HepG2 (cell line): Measurements from ENCODE around the gene SYPL1. TPM values are rescaled to one million over a fixed set of nuclear protein-coding genes. Genes with fewer than 3 reads are reported as not detected.

ENCODE experiments used
- ATAC-seq: fragments of 200-7000 bp; cut with Tn5 transposase; 3 replicates; pipeline ENCODE4 v1.9.1; 2020; ENCODE audit warnings: mild to moderate bottlenecking, moderate library complexity
- BruUV-seq: library from RNA; stranded (reverse); fragments of 400-500 nt; replicated peaks from 2 replicates; lab custom pipeline; 2021; lab: Mats Ljungman, UMichigan
- CTCF ChIA-PET: fragments of 300-600 bp; formaldehyde crosslinking; extraction: SDS; loops from one replicate; lab custom pipeline; 2021; ENCODE audit warnings: low total read pairs, inconsistent platforms, low intra/inter-chr PET ratio; lab: Yijun Ruan, JAX
- POLR2A ChIA-PET: fragments of 350-600 bp; sonication (Branson Sonifier 250); formaldehyde crosslinking; loops from one replicate; lab custom pipeline; 2020; ENCODE audit warnings: antibody characterized with exemption, inconsistent platforms; lab: Yijun Ruan, JAX
- DNase-seq: peaks from one replicate; pipeline ENCODE4 v3.0.0-alpha.2; 2015; ENCODE audit warnings: low spot score
- FAIRE-seq: peaks from 3 replicates; lab custom pipeline; 2011; peaks lifted over from hg19 to GRCh38; lab: Jason Lieb, UNC
- H2AFZ ChIP-seq: one replicate; pipeline ENCODE4 v1.6.1; 2011; ENCODE audit warnings: low read length, inconsistent platforms
- H3K27ac ChIP-seq: fragments of 300-600 bp; 3 replicates; pipeline ENCODE4 v1.8.0; 2011; ENCODE audit warnings: mixed run types, mild to moderate bottlenecking, mixed read lengths, low read length, inconsistent platforms; ENCODE audit not compliant: insufficient read depth; ENCODE audit errors: extremely low read length
- H3K27me3 ChIP-seq, 2 experiments: fragments of 200-600 bp in 1 of 2; 2 replicates in 1 of 2; 3 replicates in 1 of 2; pipeline versions ENCODE4 v1.6.0 to v1.8.0; 2011; ENCODE audit warnings: low read length in 2 of 2, mild to moderate bottlenecking in 2 of 2, moderate library complexity in 2 of 2, inconsistent platforms in 1 of 2; ENCODE audit not compliant: insufficient read depth in 2 of 2, control insufficient read depth in 1 of 2
- H3K36me3 ChIP-seq, 2 experiments: fragments of 200-600 bp in 1 of 2; replicated peaks in 1 of 2; 2 replicates in 1 of 2; 3 replicates in 1 of 2; pipeline versions ENCODE4 v1.5.1 to v1.8.0; 2011; ENCODE audit warnings: low read length in 2 of 2, inconsistent platforms in 1 of 2; ENCODE audit not compliant: insufficient read depth in 2 of 2, control insufficient read depth in 1 of 2
- H3K4me1 ChIP-seq: 2 replicates; pipeline ENCODE4 v1.5.1; 2012; ENCODE audit warnings: low read length, inconsistent platforms; ENCODE audit not compliant: insufficient read depth
- H3K4me2 ChIP-seq: 2 replicates; pipeline ENCODE4 v1.6.0; 2011; ENCODE audit warnings: low read depth, low read length, inconsistent platforms
- H3K4me3 ChIP-seq, 3 experiments: fragments of 200-600 bp in 1 of 3; sonication (generic), shearing (Covaris generic) in 1 of 3; replicated peaks in 1 of 3; 2 replicates each; pipeline ENCODE4 v1.5.1; 2011 to 2016; ENCODE audit warnings: low read length in 3 of 3, inconsistent platforms in 2 of 3, low read depth in 2 of 3, mild to moderate bottlenecking in 2 of 3, control low read depth in 1 of 3, mixed read lengths in 1 of 3; ENCODE audit not compliant: insufficient read depth in 1 of 3
- H3K79me2 ChIP-seq: one replicate; pipeline ENCODE4 v1.6.1; 2011; ENCODE audit warnings: low read length, inconsistent platforms; ENCODE audit not compliant: insufficient read depth
- H3K9ac ChIP-seq: 2 replicates; pipeline ENCODE4 v1.6.0; 2011; ENCODE audit warnings: mild to moderate bottlenecking, low read depth, low read length, inconsistent platforms; ENCODE audit not compliant: insufficient read depth
- H3K9me3 ChIP-seq: 2 replicates; pipeline ENCODE4 v1.5.1; 2012; ENCODE audit warnings: mild to moderate bottlenecking, low read length
- H4K20me1 ChIP-seq: 2 replicates; pipeline ENCODE4 v1.6.0; 2011; ENCODE audit warnings: inconsistent platforms, mild to moderate bottlenecking, low read length, moderate library complexity; ENCODE audit not compliant: insufficient read depth
- GATAD2A ChIP-seq: IDR thresholded peaks from 2 replicates; pipeline ENCODE4 v1.6.1; 2016
- ISX ChIP-seq: sonication (generic); formaldehyde crosslinking; conservative IDR thresholded peaks from 2 replicates; pipeline ENCODE4 v1.5.0; 2020; ENCODE audit warnings: missing genetic modification reagents
- KAT2B ChIP-seq: fragments of 150-350 bp; IDR thresholded peaks from 2 replicates; pipeline ENCODE4 v1.6.1; 2014; ENCODE audit warnings: low read depth, low read length, borderline replicate concordance
- MED13 ChIP-seq: sonication (generic); formaldehyde crosslinking; IDR thresholded peaks from 2 replicates; pipeline ENCODE4 v1.5.0; 2020; ENCODE audit warnings: missing genetic modification reagents
- MTF2 ChIP-seq: sonication (generic); formaldehyde crosslinking; IDR thresholded peaks from 2 replicates; pipeline ENCODE4 v1.5.0; 2020; ENCODE audit warnings: missing genetic modification reagents, borderline replicate concordance
- RAD51 ChIP-seq: fragments of 450-650 bp; IDR thresholded peaks from 2 replicates; pipeline ENCODE4 v1.6.1; 2016; ENCODE audit warnings: borderline replicate concordance
- RXRA ChIP-seq: sonication (generic); formaldehyde crosslinking; IDR thresholded peaks from 2 replicates; pipeline ENCODE4 v1.5.1; 2020; ENCODE audit warnings: missing genetic modification reagents
- TBX2 ChIP-seq: sonication (generic); formaldehyde crosslinking; IDR thresholded peaks from 2 replicates; pipeline ENCODE4 v1.5.0; 2020; ENCODE audit warnings: missing genetic modification reagents, mild to moderate bottlenecking, borderline replicate concordance
- TCF7L2 ChIP-seq: IDR thresholded peaks from 2 replicates; pipeline ENCODE4 v1.6.1; 2011; ENCODE audit warnings: mild to moderate bottlenecking, low read depth, low read length, moderate library complexity
- XBP1 ChIP-seq: sonication (generic); formaldehyde crosslinking; IDR thresholded peaks from 2 replicates; pipeline ENCODE4 v1.5.0; 2020; ENCODE audit warnings: missing genetic modification reagents
- ZNF530 ChIP-seq: sonication (generic); formaldehyde crosslinking; IDR thresholded peaks from 2 replicates; pipeline ENCODE4 v1.5.0; 2020; ENCODE audit warnings: low read depth, mild to moderate bottlenecking, missing genetic modification reagents
- ZNF567 ChIP-seq: sonication (generic); formaldehyde crosslinking; IDR thresholded peaks from 2 replicates; pipeline ENCODE4 v1.8.1; 2023; ENCODE audit warnings: mild to moderate bottlenecking, missing genetic modification reagents, borderline replicate concordance
- ZNF577 ChIP-seq: sonication (generic); formaldehyde crosslinking; IDR thresholded peaks from 2 replicates; pipeline ENCODE4 v1.4.0; 2020; ENCODE audit warnings: mild to moderate bottlenecking, low read depth, missing genetic modification reagents, borderline replicate concordance
- ZNF674 ChIP-seq: sonication (generic); formaldehyde crosslinking; IDR thresholded peaks from 2 replicates; pipeline ENCODE4 v1.5.0; 2020; ENCODE audit warnings: low read depth, mild to moderate bottlenecking, missing genetic modification reagents
- in situ Hi-C: cut with HindIII; loops from 2 replicates; pipeline ENCODE4 v1.10.0; 2017; ENCODE audit warnings: low pct_unique_long_range_greater_than_20kb; ENCODE audit not compliant: extremely low pct_ligation_motif_present
- intact Hi-C: fragments of 100-400 bp; cut with micrococcal nuclease; formaldehyde crosslinking; loops from one replicate; pipeline ENCODE4 v1.10.0; 2022; ENCODE audit not compliant: unreplicated experiment
- polyA plus RNA-seq, 8 experiments: library from polyadenylated mRNA; depleted of rRNA in 3 of 8; stranded (reverse) in 7 of 8; unstranded in 1 of 8; fragments of >200 nt; fragmentation: Illumina TruSeq in 4 of 8; extraction: Trizol in 4 of 8; gene quantifications; 2 replicates each; pipeline versions ENCODE4 v1.2.1 to v1.2.3, GENCODE V29; 2011 to 2016; ENCODE audit warnings: low read depth in 4 of 8, missing spikeins in 1 of 8, mixed read lengths in 1 of 8; ENCODE audit not compliant: insufficient read depth in 1 of 8
- total RNA-seq, 5 experiments: library from RNA; depleted of rRNA; stranded (reverse); fragments of >200 nt; fragmentation: Illumina TruSeq; extraction: Trizol; gene quantifications; 2 replicates each; pipeline ENCODE4 v1.2.3, GENCODE V29; 2016; ENCODE audit warnings: low read depth in 1 of 5
- TF ChIP-seq, protein P1 (sequence below): sonication (generic); formaldehyde crosslinking; IDR thresholded peaks from 2 replicates; pipeline ENCODE4 v1.9.0; 2021; ENCODE audit warnings: missing genetic modification reagents, borderline replicate concordance
- TF ChIP-seq, protein P2 (sequence below): sonication (generic); formaldehyde crosslinking; IDR thresholded peaks from 2 replicates; pipeline ENCODE4 v1.4.0; 2020; ENCODE audit warnings: mild to moderate bottlenecking, missing genetic modification reagents

Gene SYPL1
- total and polyA plus RNA-seq, 2 of the 13 experiments (the other 11 are each of a cell fraction or from before 2014, with no cell fraction given): 27.5 to 40.2 TPM

- POLR2A ChIA-PET: no interaction called here
- no peak overlapping the region for H3K9ac ChIP-seq
- H3K4me3 ChIP-seq: no peak overlapping the region
- DNase-seq: no peak
- no peak overlapping the region for H3K27ac ChIP-seq
- no peak for TF ChIP-seq ISX (CRISPR knock-in tag)
- no peak for TF ChIP-seq GATAD2A (CRISPR knock-in tag)
- no peak for TF ChIP-seq RXRA
- no peak for TF ChIP-seq XBP1 (CRISPR knock-in tag)
- no peak for TF ChIP-seq KAT2B
- no peak for TF ChIP-seq ZNF530 (CRISPR knock-in tag)
- TF ChIP-seq MED13 (CRISPR knock-in tag): no peak
- no peak for TF ChIP-seq TCF7L2
- TF ChIP-seq, protein P1, sequence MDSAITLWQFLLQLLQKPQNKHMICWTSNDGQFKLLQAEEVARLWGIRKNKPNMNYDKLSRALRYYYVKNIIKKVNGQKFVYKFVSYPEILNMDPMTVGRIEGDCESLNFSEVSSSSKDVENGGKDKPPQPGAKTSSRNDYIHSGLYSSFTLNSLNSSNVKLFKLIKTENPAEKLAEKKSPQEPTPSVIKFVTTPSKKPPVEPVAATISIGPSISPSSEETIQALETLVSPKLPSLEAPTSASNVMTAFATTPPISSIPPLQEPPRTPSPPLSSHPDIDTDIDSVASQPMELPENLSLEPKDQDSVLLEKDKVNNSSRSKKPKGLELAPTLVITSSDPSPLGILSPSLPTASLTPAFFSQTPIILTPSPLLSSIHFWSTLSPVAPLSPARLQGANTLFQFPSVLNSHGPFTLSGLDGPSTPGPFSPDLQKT (CRISPR knock-in tag): no peak
- TF ChIP-seq ZNF567 (CRISPR knock-in tag): no peak
- TF ChIP-seq, protein P2, sequence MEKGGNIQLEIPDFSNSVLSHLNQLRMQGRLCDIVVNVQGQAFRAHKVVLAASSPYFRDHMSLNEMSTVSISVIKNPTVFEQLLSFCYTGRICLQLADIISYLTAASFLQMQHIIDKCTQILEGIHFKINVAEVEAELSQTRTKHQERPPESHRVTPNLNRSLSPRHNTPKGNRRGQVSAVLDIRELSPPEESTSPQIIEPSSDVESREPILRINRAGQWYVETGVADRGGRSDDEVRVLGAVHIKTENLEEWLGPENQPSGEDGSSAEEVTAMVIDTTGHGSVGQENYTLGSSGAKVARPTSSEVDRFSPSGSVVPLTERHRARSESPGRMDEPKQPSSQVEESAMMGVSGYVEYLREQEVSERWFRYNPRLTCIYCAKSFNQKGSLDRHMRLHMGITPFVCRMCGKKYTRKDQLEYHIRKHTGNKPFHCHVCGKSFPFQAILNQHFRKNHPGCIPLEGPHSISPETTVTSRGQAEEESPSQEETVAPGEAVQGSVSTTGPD (CRISPR knock-in tag): no peak
- TF ChIP-seq TBX2: no peak
- no peak for TF ChIP-seq ZNF577 (CRISPR knock-in tag)
- TF ChIP-seq ZNF674 (CRISPR knock-in tag): no peak
- TF ChIP-seq MTF2 (CRISPR knock-in tag): no peak
- TF ChIP-seq RAD51: no peak
- TF ChIP-seq, all 625 proteins: peak for 0
- H3K27me3 ChIP-seq: peaks cover under 1 to 2% of the 10 kb centered on the region in 2 experiments; a peak in 1 of 5 replicates
- H2AFZ ChIP-seq: no peak overlapping the region
- ATAC-seq (no peak), FAIRE-seq (no peak)
- intact Hi-C loops (no loop called here), in situ Hi-C loops (no loop called here)
- BruUV-seq: no TSS peak
- CTCF ChIA-PET: no interaction called here
- no peaks in the 10 kb centered on the region for H3K4me1 ChIP-seq
- H3K36me3 ChIP-seq: no peaks in the 10 kb centered on the region
- no peaks in the 10 kb centered on the region for H3K79me2 ChIP-seq
- no peaks in the 10 kb centered on the region for H3K9me3 ChIP-seq
- no peak overlapping the region for H3K4me2 ChIP-seq
- no peaks in the 10 kb centered on the region for H4K20me1 ChIP-seq
Observed at GRCh38 chr7:106085015-106085414, 27.1 kb downstream of the SYPL1 start.
